Bronchial epithelial cell (primary cell): Measurements from ENCODE around the gene OR2AP1. TPM values are rescaled to one million over a fixed set of nuclear protein-coding genes. Genes with fewer than 3 reads are reported as not detected.
"Not testable (repeated sequence)": the region's sequence is repeated elsewhere in the genome, so short reads cannot be mapped to it uniquely, and the experiment has no call there.

ENCODE experiments used
- DNase-seq: peaks from one replicate; pipeline ENCODE4 v3.0.0-alpha.2; 2010; ENCODE audit warnings: low read depth
- FAIRE-seq: peaks from 2 replicates; lab custom pipeline; 2011; peaks lifted over from hg19 to GRCh38; lab: Jason Lieb, UNC
- H3K27me3 ChIP-seq: 2 replicates; pipeline ENCODE4 v1.5.1; 2011; ENCODE audit warnings: low read length; ENCODE audit not compliant: control insufficient read depth, insufficient read depth
- H3K36me3 ChIP-seq: 2 replicates; pipeline ENCODE4 v1.5.1; 2011; ENCODE audit warnings: low read length; ENCODE audit not compliant: control insufficient read depth, insufficient read depth
- H3K4me3 ChIP-seq: 2 replicates; pipeline ENCODE4 v1.5.1; 2011; ENCODE audit warnings: mild to moderate bottlenecking, low read depth, low read length, control low read depth
- total RNA-seq: library from RNA; depleted of rRNA; stranded (reverse); fragments of >200 nt; gene quantifications from 2 replicates; pipeline ENCODE4 v1.2.1, GENCODE V29; 2014
- TF ChIP-seq, protein P1 (sequence below): IDR thresholded peaks from 2 replicates; pipeline ENCODE4 v1.5.1; 2011; ENCODE audit warnings: mild to moderate bottlenecking, moderate library complexity, low read length, control low read depth, inconsistent platforms; ENCODE audit not compliant: insufficient read depth, severe bottlenecking

OR2AP1 gene
- not detected in 2 replicates for total RNA-seq

DNA sequence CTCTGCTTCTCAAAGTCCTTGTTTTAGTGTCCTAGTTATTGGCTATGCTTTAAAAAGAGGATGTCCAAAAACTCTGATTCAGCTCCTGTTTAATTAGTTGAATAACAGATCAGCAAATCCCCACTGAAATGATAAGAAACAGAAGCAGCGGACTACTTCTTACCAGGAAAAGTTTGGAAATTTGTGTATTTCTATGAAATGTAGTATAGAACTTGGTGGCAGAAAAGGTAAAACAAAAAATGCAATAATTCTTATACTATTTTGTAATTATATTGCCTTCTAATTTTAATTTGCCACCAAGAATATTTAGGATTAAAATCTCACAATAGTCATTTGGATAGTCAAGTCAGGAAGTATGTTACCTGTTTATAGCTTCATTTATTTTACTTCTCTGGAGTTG lies at the start of gene OR2AP1:
OR2AP1 (plus strand) TSS at position 301 of the 400 bp plus-strand sequence. CDS start 1,947 bp downstream, outside the sequence.
- DNase-seq (no peak), FAIRE-seq (no peak)
- TF ChIP-seq, protein P1, sequence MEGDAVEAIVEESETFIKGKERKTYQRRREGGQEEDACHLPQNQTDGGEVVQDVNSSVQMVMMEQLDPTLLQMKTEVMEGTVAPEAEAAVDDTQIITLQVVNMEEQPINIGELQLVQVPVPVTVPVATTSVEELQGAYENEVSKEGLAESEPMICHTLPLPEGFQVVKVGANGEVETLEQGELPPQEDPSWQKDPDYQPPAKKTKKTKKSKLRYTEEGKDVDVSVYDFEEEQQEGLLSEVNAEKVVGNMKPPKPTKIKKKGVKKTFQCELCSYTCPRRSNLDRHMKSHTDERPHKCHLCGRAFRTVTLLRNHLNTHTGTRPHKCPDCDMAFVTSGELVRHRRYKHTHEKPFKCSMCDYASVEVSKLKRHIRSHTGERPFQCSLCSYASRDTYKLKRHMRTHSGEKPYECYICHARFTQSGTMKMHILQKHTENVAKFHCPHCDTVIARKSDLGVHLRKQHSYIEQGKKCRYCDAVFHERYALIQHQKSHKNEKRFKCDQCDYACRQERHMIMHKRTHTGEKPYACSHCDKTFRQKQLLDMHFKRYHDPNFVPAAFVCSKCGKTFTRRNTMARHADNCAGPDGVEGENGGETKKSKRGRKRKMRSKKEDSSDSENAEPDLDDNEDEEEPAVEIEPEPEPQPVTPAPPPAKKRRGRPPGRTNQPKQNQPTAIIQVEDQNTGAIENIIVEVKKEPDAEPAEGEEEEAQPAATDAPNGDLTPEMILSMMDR, result no peak
- Histone ChIP-seq H3K4me3 (no peak within 1 kb of the TSS), H3K36me3 (no peaks in the 10 kb centered on the region), H3K27me3 (no peaks in the 10 kb centered on the region)

DNA sequence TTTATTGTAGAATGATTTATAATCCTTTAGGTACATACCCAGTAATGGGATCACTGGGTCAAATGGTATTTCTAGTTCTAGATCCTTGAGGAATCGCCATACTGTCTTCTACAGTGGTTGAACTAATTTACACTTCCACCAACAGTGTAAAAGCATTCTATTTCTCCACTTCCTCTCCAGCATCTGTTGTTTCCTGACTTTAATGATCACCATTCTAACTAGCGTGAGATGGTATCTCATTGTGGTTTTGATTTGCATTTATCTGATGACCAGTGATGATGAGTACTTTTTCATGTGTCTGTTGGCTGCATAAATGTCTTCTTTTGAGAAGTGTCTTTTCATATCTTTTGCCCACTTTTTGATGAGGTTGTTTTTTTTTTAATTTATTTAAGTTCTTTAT lies 24.0 kb upstream of the OR2AP1 start:
- H3K36me3 ChIP-seq, FAIRE-seq, H3K27me3 ChIP-seq, H3K4me3 ChIP-seq, DNase-seq: not testable (repeated sequence)

DNA sequence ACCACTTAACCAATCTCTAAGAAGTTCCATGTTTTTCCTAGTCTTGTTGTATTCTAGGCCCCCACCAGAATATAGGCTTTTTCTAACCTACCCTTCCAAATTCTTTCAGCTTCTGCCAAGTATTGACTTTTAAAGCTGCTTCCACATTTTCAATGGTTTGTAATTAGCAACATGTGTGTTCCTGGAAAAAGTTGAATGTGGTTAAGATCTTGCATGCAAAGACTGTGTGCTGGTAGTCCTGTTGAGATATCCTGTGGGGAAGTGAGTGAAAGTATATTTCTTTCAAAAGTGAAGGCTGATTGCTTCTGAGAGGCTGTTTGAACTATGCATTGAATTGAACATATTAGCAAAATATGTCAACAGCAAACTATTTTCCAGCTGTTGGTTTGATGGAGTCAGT lies 23.5 kb upstream of the OR2AP1 start:
- FAIRE-seq, result no peak
- no peak overlapping the region for H3K4me3 ChIP-seq
- H3K27me3 ChIP-seq, result no peaks in the 10 kb centered on the region
- DNase-seq, result no peak
- TF ChIP-seq, protein P1, result no peak
- H3K36me3 ChIP-seq, result no peaks in the 10 kb centered on the region

DNA sequence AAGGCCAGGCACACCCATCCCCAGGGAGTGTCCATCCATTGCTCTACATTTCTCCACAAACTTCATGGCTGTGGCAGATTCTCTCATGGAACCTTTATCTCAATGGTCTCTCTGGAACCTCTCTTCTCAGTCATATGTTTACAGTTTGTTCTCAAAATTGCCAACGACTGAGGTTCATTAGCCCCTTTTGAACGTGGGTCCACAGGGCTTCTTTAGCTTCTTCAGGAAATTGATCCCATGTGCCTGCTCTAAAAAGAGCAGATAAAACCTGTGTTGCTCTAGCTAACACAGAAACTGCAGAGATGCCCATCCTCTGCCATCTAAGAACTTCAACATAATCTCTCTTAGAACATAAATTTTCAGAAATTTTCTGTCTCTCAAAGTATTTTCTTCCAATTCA lies 23.0 kb upstream of the OR2AP1 start, which contains the start of gene OR6C4:
OR6C4 (plus strand) TSS at position 301 of the 400 bp plus-strand sequence. CDS start 1,625 bp downstream, outside the sequence.
- DNase-seq (no peak), FAIRE-seq (no peak)
- H3K27me3 ChIP-seq, result no peaks in the 10 kb centered on the region
- no peaks in the 10 kb centered on the region for H3K36me3 ChIP-seq
- TF ChIP-seq, protein P1, result no peak
- H3K4me3 ChIP-seq, result no peak within 1 kb of the TSS

DNA sequence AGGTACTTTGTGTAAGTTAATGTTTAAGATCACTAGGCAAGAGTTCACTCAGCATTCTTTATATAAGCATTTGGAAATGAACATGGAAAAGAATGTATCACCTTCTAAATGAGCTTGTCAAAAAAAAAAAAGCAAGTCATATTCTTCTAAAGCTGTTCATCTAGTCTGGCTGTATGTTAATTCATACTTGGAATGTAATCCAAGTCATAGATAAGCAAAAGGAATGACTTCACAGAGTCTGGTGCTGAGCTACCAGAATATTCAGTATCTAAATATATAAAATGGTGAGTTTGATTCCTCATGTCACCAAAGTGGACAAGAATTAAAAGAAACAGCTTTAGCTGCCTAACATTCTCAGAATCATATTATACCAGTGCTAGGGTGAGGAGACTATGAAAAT lies 18.0 kb upstream of the OR2AP1 start:
- no peaks in the 10 kb centered on the region for H3K36me3 ChIP-seq
- DNase-seq, result no peak
- H3K4me3 ChIP-seq, result no peak overlapping the region
- FAIRE-seq, result no peak
- H3K27me3 ChIP-seq, result no peaks in the 10 kb centered on the region
- TF ChIP-seq, protein P1, result no peak

DNA sequence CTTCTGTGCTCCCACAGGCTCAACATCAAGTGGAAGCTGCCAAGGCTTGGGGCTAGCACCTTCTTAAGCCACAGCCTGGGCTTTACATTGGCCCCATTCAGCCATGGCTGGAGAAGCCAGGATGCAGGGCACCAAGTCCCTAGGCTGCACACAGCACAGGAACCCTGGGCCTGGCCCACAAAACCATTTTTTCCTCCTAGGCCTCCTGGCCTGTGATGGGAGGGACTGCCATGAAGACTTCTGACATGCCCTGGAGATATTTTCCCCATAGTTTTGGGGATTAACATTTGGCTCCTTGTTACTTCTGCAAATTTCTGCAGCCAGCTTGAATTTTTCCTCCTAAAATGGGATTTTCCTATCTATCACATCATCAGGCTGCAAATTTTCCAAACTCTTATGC lies 2.2 kb upstream of the OR2AP1 start:
- not testable (repeated sequence) for H3K27me3 ChIP-seq

DNA sequence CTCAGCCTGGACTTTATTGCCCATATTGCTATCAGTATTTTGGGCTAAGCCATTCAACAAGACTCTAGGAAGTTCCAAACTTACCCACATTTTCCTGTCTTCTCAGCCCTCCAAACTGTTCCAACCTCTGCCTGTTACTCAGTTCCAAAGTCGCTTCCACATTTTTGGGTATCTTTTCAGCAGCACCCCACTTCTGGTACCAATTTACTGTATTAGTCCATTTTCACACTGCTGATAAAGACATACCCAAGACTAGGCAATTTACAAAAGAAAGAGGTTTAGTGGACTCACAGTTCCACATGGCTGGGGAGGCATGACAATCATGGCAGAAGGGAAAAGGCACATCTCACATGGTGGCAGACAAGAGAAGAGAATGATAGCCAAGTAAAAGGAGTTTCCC lies 1.6 kb upstream of the OR2AP1 start:
- FAIRE-seq, result not testable (repeated sequence)

More for the DNA sequence above, 2.2 kb upstream of the OR2AP1 start:
- not testable (repeated sequence) for H3K4me3 ChIP-seq, H3K36me3 ChIP-seq, FAIRE-seq, DNase-seq

More for the DNA sequence above, 1.6 kb upstream of the OR2AP1 start:
- H3K27me3 ChIP-seq, H3K36me3 ChIP-seq, DNase-seq, H3K4me3 ChIP-seq: not testable (repeated sequence)
